Measurements from ENCODE around the gene TCF25. TPM values are rescaled to one million over a fixed set of nuclear protein-coding genes. Genes with fewer than 3 reads are reported as not detected.

Gene TCF25
- total RNA-seq, 2 donors from 2014 or later = 74.2 to 258 TPM

GRCh38 chr16:89863741-89864526 is 9.5 kb upstream of the TCF25 start:
- Histone ChIP-seq H3K9me3 (peaks cover 0 to 9% (median 0%) of the 10 kb centered on the region in 3 donors), H3K36me3 (replicated peaks in 1 of 2; ENCODE audit: insufficient read depth in 1 of 2, low read depth in 2 of 2) (no peaks in the 10 kb centered on the region), H3K4me3 (no peak overlapping the region), H3K27ac (peak overlapping the region in 2 of 4 donors; percentile 55 to 57), H3K4me1 (peaks cover 6% of the 10 kb centered on the region), H3K27me3 (no peaks in the 10 kb centered on the region)
- intact Hi-C loops (cut with DNase I) = no loop called here
- 63 to 79% methylated on average over 15 to 21 of the region's 21 CpGs for WGBS, 2 donors
- peak in 2 of 3 donors; percentile 12 to 21 for TF ChIP-seq POLR2A (IDR thresholded peaks at IDR 0.05)
- no peak for TF ChIP-seq CTCF (IDR thresholded peaks at IDR 0.05)
- DNase-seq (peak in 1 of 4 donors; percentile 32), ATAC-seq (no peak)

- H3K27ac ChIP-seq = peak overlapping the region in 2 of 4 donors; percentile 55 to 57
- ATAC-seq (no peak), DNase-seq (no peak)
- no peaks in the 10 kb centered on the region for H3K36me3 ChIP-seq (replicated peaks in 1 of 2; ENCODE audit: insufficient read depth in 1 of 2, low read depth in 2 of 2)
- peaks cover 0 to 9% (median 0%) of the 10 kb centered on the region in 3 donors for H3K9me3 ChIP-seq
- intact Hi-C loops (cut with DNase I) = no loop called here
- 58 to 65% methylated on average over 5 of the region's 5 CpGs for WGBS, 2 donors
- H3K4me1 ChIP-seq = peaks cover 6% of the 10 kb centered on the region
- H3K27me3 ChIP-seq = no peaks in the 10 kb centered on the region
- H3K4me3 ChIP-seq = no peak overlapping the region
- TF ChIP-seq CTCF (IDR thresholded peaks at IDR 0.05) (no peak), POLR2A (IDR thresholded peaks at IDR 0.05) (no peak)
Observed at GRCh38 chr16:89864527-89864820, 8.9 kb upstream of the TCF25 start.

- H3K36me3 ChIP-seq (replicated peaks in 1 of 2; ENCODE audit: insufficient read depth in 1 of 2, low read depth in 2 of 2) = no peaks in the 10 kb centered on the region
- H3K27me3 ChIP-seq = no peaks in the 10 kb centered on the region
- intact Hi-C loops (cut with DNase I) = no loop called here
- no peak overlapping the region for H3K27ac ChIP-seq
- DNase-seq (no peak), ATAC-seq (no peak)
- H3K4me1 ChIP-seq = peaks cover 7% of the 10 kb centered on the region
- TF ChIP-seq CTCF (IDR thresholded peaks at IDR 0.05) = no peak
- peaks cover 0 to 9% (median 0%) of the 10 kb centered on the region in 3 donors for H3K9me3 ChIP-seq
- WGBS, 2 donors = 90 to 94% methylated on average over 5 of the region's 5 CpGs
- no peak overlapping the region for H3K4me3 ChIP-seq
Observed at GRCh38 chr16:89867918-89868317, 5.5 kb upstream of the TCF25 start.

GRCh38 chr16:89869911-89870310 is 3.5 kb upstream of the TCF25 start:
- Histone ChIP-seq H3K36me3 (replicated peaks in 1 of 2; ENCODE audit: insufficient read depth in 1 of 2, low read depth in 2 of 2) (no peaks in the 10 kb centered on the region), H3K9me3 (peaks cover 0 to 9% (median 0%) of the 10 kb centered on the region in 3 donors), H3K4me1 (peaks cover 16% of the 10 kb centered on the region), H3K27ac (no peak overlapping the region), H3K4me3 (no peak overlapping the region), H3K27me3 (no peaks in the 10 kb centered on the region)
- 91 to 95% methylated on average over 11 to 12 of the region's 12 CpGs for WGBS, 2 donors
- TF ChIP-seq POLR2A (IDR thresholded peaks at IDR 0.05) (no peak), CTCF (IDR thresholded peaks at IDR 0.05) (no peak)
- ATAC-seq (no peak), DNase-seq (no peak)
- intact Hi-C loops (cut with DNase I) = no loop called here

- peaks cover 16% of the 10 kb centered on the region for H3K4me1 ChIP-seq
- peaks cover 0 to 9% (median 0%) of the 10 kb centered on the region in 3 donors for H3K9me3 ChIP-seq
- no peak overlapping the region for H3K27ac ChIP-seq
- intact Hi-C loops (cut with DNase I) = no loop called here
- WGBS, 2 donors = 93 to 97% methylated on average over 6 of the region's 6 CpGs
- TF ChIP-seq CTCF (IDR thresholded peaks at IDR 0.05) = no peak
- TF ChIP-seq POLR2A (IDR thresholded peaks at IDR 0.05) = no peak
- H3K27me3 ChIP-seq = no peaks in the 10 kb centered on the region
- ATAC-seq (no peak), DNase-seq (no peak)
- H3K36me3 ChIP-seq (replicated peaks in 1 of 2; ENCODE audit: insufficient read depth in 1 of 2, low read depth in 2 of 2) = no peaks in the 10 kb centered on the region
- no peak overlapping the region for H3K4me3 ChIP-seq
Observed at GRCh38 chr16:89870440-89870839, 3.0 kb upstream of the TCF25 start.

All from body of pancreas (tissue), 4 donors.